Right lobe of liver (tissue), 6 donors: ENCODE measurements around the gene EPHA2. TPM values are rescaled to one million over a fixed set of nuclear protein-coding genes. Genes with fewer than 3 reads are reported as not detected.
A peak's percentile ranks its signal among the peaks of the same experiment; 100 is the strongest.

Source experiments
- ATAC-seq, 4 donors: fragments of 200-7000 bp; cut with Tn5 transposase; one replicate each; pipeline ENCODE4 v1.9.1; 2020; ENCODE audit warnings: mild to moderate bottlenecking in 4 of 4, moderate library complexity in 4 of 4
- DNase-seq, 3 donors: peaks; one replicate each; pipeline ENCODE4 v3.0.0-alpha.2; 2020
- H3K27ac ChIP-seq, 3 donors: fragments of 200-600 bp; one replicate each; pipeline ENCODE4 v1.8.0; 2022
- H3K27me3 ChIP-seq, 2 donors: fragments of 200-600 bp; one replicate each; pipeline ENCODE4 v1.8.0; 2022
- H3K36me3 ChIP-seq, 4 donors: fragments of 200-600 bp; sonication (generic) in 1 of 4; one replicate each; pipeline versions ENCODE4 v1.5.1 to v1.8.0; 2017 to 2022; ENCODE audit warnings: control low read depth in 1 of 4
- H3K4me1 ChIP-seq, 4 donors: fragments of 200-600 bp; sonication (generic) in 1 of 4; one replicate each; pipeline versions ENCODE4 v1.5.1 to v1.8.0; 2017 to 2022; ENCODE audit warnings: control low read depth in 1 of 4
- H3K4me3 ChIP-seq, 3 donors: fragments of 200-600 bp; one replicate each; pipeline ENCODE4 v1.8.0; 2022
- H3K9me3 ChIP-seq, 4 donors: fragments of 200-600 bp; sonication (generic) in 1 of 4; one replicate each; pipeline versions ENCODE4 v1.5.1 to v1.8.0; 2017 to 2022; ENCODE audit warnings: control low read depth in 1 of 4
- CTCF ChIP-seq, 4 donors: fragments of 200-600 bp in 3 of 4; fragments of 450-650 bp in 1 of 4; IDR thresholded peaks; one replicate each; pipeline versions ENCODE4 v1.5.1 to v1.8.0; 2016 to 2022; ENCODE audit warnings: antibody characterized with exemption in 4 of 4, mild to moderate bottlenecking in 2 of 4
- POLR2A ChIP-seq: fragments of 450-650 bp; IDR thresholded peaks from one replicate; pipeline ENCODE4 v1.6.1; 2017; ENCODE audit warnings: antibody characterized with exemption, mild to moderate bottlenecking
- WGBS: methylation state at CpG from one replicate; pipeline ENCODE4 v1.1.6; 2018; ENCODE audit warnings: low coverage, low lambda C conversion rate; ENCODE audit not compliant: insufficient coverage; ENCODE audit errors: missing lambda C conversion rate; 5-methylcytosine and 5-hydroxymethylcytosine counted together
- intact Hi-C, 2 donors: fragments of 100-400 bp; cut with DNase I; formaldehyde crosslinking; loops; one replicate each; pipeline versions ENCODE4 v1.11.2 to v1.14.1; 2022
- total RNA-seq, 6 experiments: library from RNA; depleted of rRNA in 2 of 6; stranded (reverse); fragments of >200 nt in 2 of 6; fragmentation: NEBNext Ultra II Directional in 3 of 6; extraction: Animal tissue kit (Norgen Biotek cat#: 25700) in 3 of 6; gene quantifications; one replicate each; pipeline versions ENCODE4 v1.1.0 to v1.2.4, GENCODE V29; 2016 to 2023
- donor health status: DM: no; HTN: yes; CAD: no.
- donor health status: DM: no; HTN: no; CAD: no.
- donor health status: DM: no; HTN: no; CAD: no.
- donor health status: DM: no; HTN: yes; CAD: no.
- donor health status: DM: no; HTN: yes; CAD: no.

Gene EPHA2
- total RNA-seq, 6 experiments from 2014 or later, result 6.0 to 14.7 (median 10.8) TPM

- WGBS, result 75% methylated on average over 1 of the region's 7 CpGs
- no peaks in the 10 kb centered on the region for H3K9me3 ChIP-seq
- no peak for TF ChIP-seq CTCF (IDR thresholded peaks at IDR 0.05)
- no peak for TF ChIP-seq POLR2A
- no peaks in the 10 kb centered on the region for H3K27me3 ChIP-seq
- DNase-seq (no peak), ATAC-seq (no peak)
- H3K27ac ChIP-seq, result no peak overlapping the region
- peaks cover 0 to 34% (median 14%) of the 10 kb centered on the region in 4 donors for H3K4me1 ChIP-seq
- intact Hi-C loops, result loop anchor here in 1 of 2 donors (10.0 kb wide), 1 partner anchor 84 kb away; no protein-coding TSS in a partner anchor
- H3K4me3 ChIP-seq, result no peak overlapping the region
- peaks cover 0 to 17% (median 9%) of the 10 kb centered on the region in 4 donors for H3K36me3 ChIP-seq
These were observed 6.7 kb downstream of the EPHA2 start for GRCh38 chr1:16149146-16149545.

GRCh38 chr1:16148329-16149092 lies 7.4 kb downstream of the EPHA2 start:
- ATAC-seq (no peak), DNase-seq (no peak)
- H3K27ac ChIP-seq, result no peak overlapping the region
- H3K4me3 ChIP-seq, result no peak overlapping the region
- peaks cover 0 to 17% (median 9%) of the 10 kb centered on the region in 4 donors for H3K36me3 ChIP-seq
- TF ChIP-seq CTCF (IDR thresholded peaks at IDR 0.05) (no peak), POLR2A (no peak)
- H3K9me3 ChIP-seq, result no peaks in the 10 kb centered on the region
- H3K27me3 ChIP-seq, result no peaks in the 10 kb centered on the region
- 84% methylated on average over 6 of the region's 39 CpGs for WGBS
- peaks cover 0 to 34% (median 17%) of the 10 kb centered on the region in 4 donors for H3K4me1 ChIP-seq
- intact Hi-C loops, result loop anchor here in 1 of 2 donors (10.0 kb wide), 1 partner anchor 84 kb away; no protein-coding TSS in a partner anchor

- TF ChIP-seq POLR2A, result no peak
- no peak for TF ChIP-seq CTCF (IDR thresholded peaks at IDR 0.05)
- H3K4me1 ChIP-seq, result peaks cover 0 to 38% (median 17%) of the 10 kb centered on the region in 4 donors
- intact Hi-C loops, result loop anchor here in 1 of 2 donors (10.0 kb wide), 1 partner anchor 83 kb away; no protein-coding TSS in a partner anchor
- H3K36me3 ChIP-seq, result peaks cover 0 to 17% (median 9%) of the 10 kb centered on the region in 4 donors
- ATAC-seq (no peak), DNase-seq (no peak)
- H3K27me3 ChIP-seq, result no peaks in the 10 kb centered on the region
- 51% methylated on average over 5 of the region's 10 CpGs for WGBS
- peak overlapping the region; percentile 35 to 93 (median 84) for H3K27ac ChIP-seq
- H3K4me3 ChIP-seq, result no peak overlapping the region
- H3K9me3 ChIP-seq, result no peaks in the 10 kb centered on the region
These were observed 8.5 kb downstream of the EPHA2 start for GRCh38 chr1:16147156-16147926.

GRCh38 chr1:16146279-16147155 lies 9.4 kb downstream of the EPHA2 start:
- Histone ChIP-seq H3K36me3 (peaks cover 0 to 17% (median 9%) of the 10 kb centered on the region in 4 donors), H3K4me3 (peak overlapping the region in 1 of 3 donors; percentile 46), H3K9me3 (no peaks in the 10 kb centered on the region), H3K27me3 (no peaks in the 10 kb centered on the region), H3K27ac (peak overlapping the region; percentile 74 to 93 (median 84)), H3K4me1 (peaks cover 0 to 43% (median 19%) of the 10 kb centered on the region in 4 donors)
- ATAC-seq (peak; percentile 7 to 44 (median 14)), DNase-seq (peak; percentile 65 to 72 (median 67))
- WGBS, result 60% methylated on average over 11 of the region's 23 CpGs
- intact Hi-C loops, result loop anchor here in 1 of 2 donors (10.0 kb wide), 1 partner anchor 82 kb away; no protein-coding TSS in a partner anchor
- no peak for TF ChIP-seq CTCF (IDR thresholded peaks at IDR 0.05)
- TF ChIP-seq POLR2A, result peak; percentile 19
